OCI-LY1 (cell line): ENCODE results near the gene KLF11.
A peak's percentile ranks its signal among the peaks of the same experiment; 100 is the strongest.

Experiments
- H2AFZ ChIP-seq: fragments of 200-600 bp; sonication (generic), shearing (Covaris generic); 2 replicates; pipeline ENCODE4 v1.6.0; 2014; ENCODE audit warnings: antibody characterized with exemption, mild to moderate bottlenecking, low read length
- H3F3A ChIP-seq: fragments of 200-600 bp; sonication (generic), shearing (Covaris generic); 2 replicates; pipeline ENCODE4 v1.6.0; 2014; ENCODE audit warnings: mild to moderate bottlenecking, antibody characterized with exemption, low read length, moderate library complexity; ENCODE audit not compliant: insufficient read depth
- H3K27ac ChIP-seq: fragments of 200-600 bp; sonication (generic); 2 replicates; pipeline ENCODE4 v1.5.1; 2014; ENCODE audit warnings: low read length, mixed run types, mild to moderate bottlenecking, low read depth; ENCODE audit not compliant: poor library complexity, severe bottlenecking
- H3K27me3 ChIP-seq: fragments of 200-600 bp; sonication (generic); 2 replicates; pipeline ENCODE4 v1.6.0; 2014; ENCODE audit warnings: antibody characterized with exemption, mild to moderate bottlenecking, low read length, moderate library complexity; ENCODE audit not compliant: insufficient read depth
- H3K36me3 ChIP-seq: fragments of 200-600 bp; sonication (generic); 2 replicates; pipeline ENCODE4 v1.6.1; 2014; ENCODE audit warnings: mild to moderate bottlenecking, antibody characterized with exemption, low read length, moderate library complexity, mixed read lengths; ENCODE audit not compliant: insufficient read depth
- H3K4me1 ChIP-seq: fragments of 200-600 bp; sonication (generic); 2 replicates; pipeline ENCODE4 v1.5.1; 2014; ENCODE audit warnings: mild to moderate bottlenecking, low read length, moderate library complexity; ENCODE audit not compliant: insufficient read depth, severe bottlenecking
- H3K4me2 ChIP-seq: fragments of 200-600 bp; sonication (generic), shearing (Covaris generic); 2 replicates; pipeline ENCODE4 v1.6.1; 2014; ENCODE audit warnings: low read length
- H3K4me3 ChIP-seq: fragments of 200-600 bp; sonication (generic); 2 replicates; pipeline ENCODE4 v1.5.1; 2014; ENCODE audit warnings: low read length, low read depth, mild to moderate bottlenecking, mixed read lengths; ENCODE audit not compliant: poor library complexity, severe bottlenecking
- H3K79me2 ChIP-seq: fragments of 200-600 bp; shearing (Covaris generic); 2 replicates; pipeline ENCODE4 v1.6.1; 2016; ENCODE audit warnings: mixed run types, low read length, mixed read lengths; ENCODE audit not compliant: insufficient read depth
- H3K9ac ChIP-seq: fragments of 200-600 bp; sonication (generic), shearing (Covaris generic); 2 replicates; pipeline ENCODE4 v1.6.1; 2014; ENCODE audit warnings: mild to moderate bottlenecking, low read length, mixed read lengths
- H3K9me2 ChIP-seq: fragments of 200-600 bp; sonication (generic), shearing (Covaris generic); 2 replicates; pipeline ENCODE4 v1.6.1; 2014; ENCODE audit warnings: low read depth, mild to moderate bottlenecking, low read length, mixed read lengths
- H3K9me3 ChIP-seq: fragments of 200-600 bp; shearing (Covaris generic); 2 replicates; pipeline ENCODE4 v1.6.1; 2014; ENCODE audit warnings: low read length, mixed read lengths
- H4K20me1 ChIP-seq: fragments of 200-600 bp; sonication (generic), shearing (Covaris generic); 2 replicates; pipeline ENCODE4 v1.6.0; 2016; ENCODE audit warnings: mild to moderate bottlenecking, low read length; ENCODE audit not compliant: insufficient read depth
- EZH2 ChIP-seq: fragments of 200-600 bp; sonication (generic), shearing (Covaris generic); IDR thresholded peaks from 2 replicates; pipeline ENCODE4 v1.8.0; 2017; ENCODE audit warnings: borderline replicate concordance, mixed run types, mild to moderate bottlenecking, antibody characterized with exemption, low read length, moderate library complexity, mixed read lengths
- TF ChIP-seq, protein P1 (sequence below): fragments of 200-600 bp; sonication (generic), shearing (Covaris generic); IDR thresholded peaks from 2 replicates; pipeline ENCODE4 v1.5.1; 2017; ENCODE audit warnings: mild to moderate bottlenecking, antibody characterized with exemption, low read length, moderate library complexity, mixed read lengths

KLF11 gene

DNA sequence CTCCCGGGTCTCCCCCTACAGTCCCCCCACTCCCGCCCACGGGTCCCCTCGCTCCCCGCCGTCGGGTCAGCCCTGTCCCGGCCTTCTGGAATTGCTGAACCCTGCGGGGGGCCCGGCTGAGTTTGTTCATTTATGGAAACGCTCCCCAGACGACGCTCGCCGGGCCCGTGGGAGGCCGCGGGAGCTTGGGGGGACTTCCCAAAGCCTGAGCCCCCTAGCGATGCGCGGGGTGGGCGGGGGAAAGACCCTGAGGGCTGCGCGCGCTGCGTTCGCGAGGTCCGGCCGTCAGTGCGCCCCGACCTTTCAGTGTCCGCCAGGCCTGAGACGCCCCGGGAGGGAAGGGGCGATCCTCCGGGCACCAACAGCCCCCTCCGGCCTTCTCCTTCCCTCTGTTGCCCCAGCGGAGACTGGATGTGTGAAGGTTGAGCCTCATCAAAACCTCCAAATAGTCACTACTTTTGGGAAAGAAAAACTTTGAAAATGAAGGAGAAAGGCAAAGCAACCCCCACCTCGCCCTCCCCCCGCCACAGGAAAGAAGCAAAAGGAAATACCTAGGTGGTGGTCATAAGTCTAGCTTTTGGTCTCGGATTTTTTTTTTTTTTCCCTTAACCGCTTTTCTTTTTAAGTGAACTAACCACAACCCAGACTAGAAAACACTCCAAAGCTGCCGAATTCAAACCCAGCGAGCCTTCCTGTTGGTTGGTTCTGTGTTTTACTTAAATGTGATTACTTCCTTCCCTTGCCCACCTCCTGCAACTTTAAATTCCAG, 37.4 kb downstream of the KLF11 start:
- H2AFZ ChIP-seq: no peak overlapping the region

DNA sequence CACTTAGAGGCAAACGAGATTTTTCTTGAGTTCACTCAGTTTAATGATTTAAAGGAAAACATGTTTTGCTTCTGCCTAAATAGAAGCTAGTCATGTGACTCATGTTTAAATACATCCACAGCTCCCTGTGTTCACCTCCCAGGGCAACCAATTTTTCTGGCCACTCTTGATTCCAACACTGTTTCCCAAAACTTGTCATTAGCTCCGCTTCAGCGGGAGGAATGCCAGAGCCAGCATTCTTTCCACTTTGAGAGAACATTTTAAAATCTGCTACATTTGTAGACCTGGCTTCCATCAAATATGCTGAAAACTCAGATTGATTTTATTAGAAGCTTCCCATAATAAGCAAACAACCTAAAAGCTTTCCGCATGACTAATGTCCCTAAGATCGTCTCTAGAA, 39.7 kb downstream of the KLF11 start:
- H3K9ac ChIP-seq: no peak overlapping the region
- H3F3A ChIP-seq: no peaks in the 10 kb centered on the region
- TF ChIP-seq, protein P1, sequence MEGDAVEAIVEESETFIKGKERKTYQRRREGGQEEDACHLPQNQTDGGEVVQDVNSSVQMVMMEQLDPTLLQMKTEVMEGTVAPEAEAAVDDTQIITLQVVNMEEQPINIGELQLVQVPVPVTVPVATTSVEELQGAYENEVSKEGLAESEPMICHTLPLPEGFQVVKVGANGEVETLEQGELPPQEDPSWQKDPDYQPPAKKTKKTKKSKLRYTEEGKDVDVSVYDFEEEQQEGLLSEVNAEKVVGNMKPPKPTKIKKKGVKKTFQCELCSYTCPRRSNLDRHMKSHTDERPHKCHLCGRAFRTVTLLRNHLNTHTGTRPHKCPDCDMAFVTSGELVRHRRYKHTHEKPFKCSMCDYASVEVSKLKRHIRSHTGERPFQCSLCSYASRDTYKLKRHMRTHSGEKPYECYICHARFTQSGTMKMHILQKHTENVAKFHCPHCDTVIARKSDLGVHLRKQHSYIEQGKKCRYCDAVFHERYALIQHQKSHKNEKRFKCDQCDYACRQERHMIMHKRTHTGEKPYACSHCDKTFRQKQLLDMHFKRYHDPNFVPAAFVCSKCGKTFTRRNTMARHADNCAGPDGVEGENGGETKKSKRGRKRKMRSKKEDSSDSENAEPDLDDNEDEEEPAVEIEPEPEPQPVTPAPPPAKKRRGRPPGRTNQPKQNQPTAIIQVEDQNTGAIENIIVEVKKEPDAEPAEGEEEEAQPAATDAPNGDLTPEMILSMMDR: no peak
- TF ChIP-seq EZH2: no peak
- H3K27ac ChIP-seq: no peak overlapping the region
- H3K4me3 ChIP-seq: no peak overlapping the region
- H3K9me2 ChIP-seq: no peaks in the 10 kb centered on the region
- H4K20me1 ChIP-seq: no peaks in the 10 kb centered on the region
- no peak overlapping the region for H2AFZ ChIP-seq
- H3K4me2 ChIP-seq: no peak overlapping the region
- no peaks in the 10 kb centered on the region for H3K9me3 ChIP-seq
- no peaks in the 10 kb centered on the region for H3K79me2 ChIP-seq
- H3K36me3 ChIP-seq: no peaks in the 10 kb centered on the region
- H3K4me1 ChIP-seq: peaks cover 35% of the 10 kb centered on the region
- peaks cover 14% of the 10 kb centered on the region for H3K27me3 ChIP-seq

More for the DNA sequence above, 37.4 kb downstream of the KLF11 start:
- TF ChIP-seq EZH2: 0 out of 2 replicates have a peak, but pooled peaks have one; percentile 50
- TF ChIP-seq, protein P1: no peak
- no peaks in the 10 kb centered on the region for H3K36me3 ChIP-seq
- H3F3A ChIP-seq: no peaks in the 10 kb centered on the region
- H4K20me1 ChIP-seq: no peaks in the 10 kb centered on the region
- no peaks in the 10 kb centered on the region for H3K79me2 ChIP-seq
- peak overlapping the region; percentile 33 for H3K4me3 ChIP-seq
- no peak overlapping the region for H3K27ac ChIP-seq
- H3K4me2 ChIP-seq: peak overlapping the region; percentile 30
- peaks cover 35% of the 10 kb centered on the region for H3K4me1 ChIP-seq
- H3K9ac ChIP-seq: no peak overlapping the region
- H3K9me2 ChIP-seq: no peaks in the 10 kb centered on the region
- peaks cover 14% of the 10 kb centered on the region for H3K27me3 ChIP-seq
- no peaks in the 10 kb centered on the region for H3K9me3 ChIP-seq

DNA sequence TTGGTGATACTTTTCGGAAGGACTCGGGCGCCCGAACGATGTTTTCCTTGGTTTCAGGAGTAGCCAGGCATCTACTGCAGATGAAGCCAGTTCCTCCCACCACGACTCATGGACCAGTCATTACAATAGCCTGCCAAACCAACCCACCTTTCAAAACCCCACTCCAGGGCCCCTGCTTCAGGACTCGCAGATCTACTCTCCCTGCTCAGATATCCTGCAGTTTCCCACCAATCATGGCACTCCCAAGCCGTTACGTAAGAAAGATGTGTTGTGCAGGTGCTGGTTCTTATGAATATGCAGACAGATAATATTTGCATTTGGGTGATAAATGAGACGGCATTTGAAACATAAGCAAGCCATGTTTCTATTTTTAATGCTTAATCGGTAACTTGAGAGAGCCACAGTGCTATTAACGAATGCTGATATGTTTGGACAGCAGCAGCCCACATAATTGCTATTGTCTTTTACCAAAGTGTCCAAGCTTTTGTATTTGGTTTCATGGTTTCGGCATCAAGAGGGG, 40.4 kb downstream of the KLF11 start:
- peaks cover 35% of the 10 kb centered on the region for H3K4me1 ChIP-seq
- no peak overlapping the region for H2AFZ ChIP-seq
- no peak overlapping the region for H3K27ac ChIP-seq
- H3K9me3 ChIP-seq: no peaks in the 10 kb centered on the region
- no peaks in the 10 kb centered on the region for H3K36me3 ChIP-seq
- H3K4me3 ChIP-seq: no peak overlapping the region
- H3F3A ChIP-seq: no peaks in the 10 kb centered on the region
- no peak overlapping the region for H3K9ac ChIP-seq
- no peaks in the 10 kb centered on the region for H3K79me2 ChIP-seq
- no peaks in the 10 kb centered on the region for H4K20me1 ChIP-seq
- H3K9me2 ChIP-seq: no peaks in the 10 kb centered on the region
- H3K27me3 ChIP-seq: peaks cover 8% of the 10 kb centered on the region; the same call in 1 of the 2 replicates
- no peak overlapping the region for H3K4me2 ChIP-seq
- TF ChIP-seq, protein P1: no peak
- TF ChIP-seq EZH2: no peak
